ENCODE measurements around the gene NAA50.

Gene NAA50

DNA sequence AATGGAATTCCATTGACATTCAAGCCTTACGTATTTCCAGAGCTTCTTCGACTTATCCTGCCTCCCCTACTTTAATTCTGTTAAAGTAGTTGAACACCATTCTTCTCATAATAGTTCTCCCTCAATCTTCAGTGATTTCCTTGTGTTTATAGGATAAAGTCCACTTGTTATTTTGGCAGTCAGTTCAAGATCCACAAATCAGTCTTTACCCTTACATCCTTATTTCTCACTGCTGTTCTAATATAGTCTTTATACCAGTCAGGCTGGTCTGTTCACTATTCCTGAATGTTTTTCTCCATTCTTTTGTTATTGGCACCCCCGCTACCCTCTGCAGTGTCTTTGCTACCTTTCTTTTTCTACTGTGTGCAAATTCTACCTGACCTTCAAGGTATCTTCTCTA, 30.5 kb upstream of the NAA50 start:
- no peak for DNase-seq
- H4K5ac ChIP-seq (ENCODE audit: low read length): no peak overlapping the region
- H3K27ac ChIP-seq (ENCODE audit: low read depth, low read length): no peak overlapping the region
- H3K9ac ChIP-seq (ENCODE audit: low read length): no peak overlapping the region
- no peaks in the 10 kb centered on the region for H3K4me1 ChIP-seq (ENCODE audit: control insufficient read depth, low read depth, low read length)
- H3K23ac ChIP-seq (ENCODE audit: low read length): no peak overlapping the region
- no peak overlapping the region for H3K4ac ChIP-seq (ENCODE audit: low read depth, low read length)
- no peak overlapping the region for H2BK120ac ChIP-seq (ENCODE audit: low read depth, low read length)
- H3K4me3 ChIP-seq (ENCODE audit: low read length): no peak overlapping the region
- H3K79me1 ChIP-seq (ENCODE audit: low read length): no peaks in the 10 kb centered on the region
- no peak overlapping the region for H2AK5ac ChIP-seq (ENCODE audit: low read length)
- no peaks in the 10 kb centered on the region for H3K36me3 ChIP-seq (ENCODE audit: control insufficient read depth, insufficient read depth, low read length)
- H3K79me2 ChIP-seq (ENCODE audit: control insufficient read depth, insufficient read depth, low read length): no peaks in the 10 kb centered on the region
- WGBS (ENCODE audit: extremely low coverage, insufficient coverage, low lambda C conversion rate): no CpG with 5 or more reads among the region's 3 CpGs
- H3K4me2 ChIP-seq (ENCODE audit: low read length): no peak overlapping the region
- H4K8ac ChIP-seq (ENCODE audit: low read depth, low read length): no peak overlapping the region
- no peaks in the 10 kb centered on the region for H3K27me3 ChIP-seq (ENCODE audit: insufficient read depth, low read length, poor library complexity)
- no peak overlapping the region for H3K18ac ChIP-seq (ENCODE audit: low read length)
- no peak overlapping the region for H2BK15ac ChIP-seq (replicated peaks; ENCODE audit: low read depth)
- no peak overlapping the region for H2BK5ac ChIP-seq (ENCODE audit: low read length)
- no peak overlapping the region for H3K56ac ChIP-seq (ENCODE audit: low read length)

DNA sequence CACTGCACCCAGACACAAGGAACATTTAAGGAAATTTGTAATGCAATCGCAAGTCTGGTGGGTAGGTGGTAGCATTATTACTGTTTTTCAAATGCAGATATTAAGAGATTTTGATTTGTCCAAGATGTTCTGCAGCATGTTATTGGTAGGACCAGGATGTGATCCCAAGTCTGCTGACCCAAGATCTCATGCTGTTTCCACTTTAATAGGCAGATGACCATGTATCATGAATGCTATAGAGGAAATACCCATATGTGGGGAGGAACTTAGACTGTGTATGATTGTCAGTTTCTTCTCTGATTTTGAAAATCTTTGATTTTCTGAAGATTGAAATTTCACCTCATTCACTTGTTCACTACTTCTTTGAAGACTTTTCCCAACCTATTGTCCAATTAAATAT, 29.5 kb upstream of the NAA50 start:
- Histone ChIP-seq H3K4me1 (ENCODE audit: control insufficient read depth, low read depth, low read length) (no peaks in the 10 kb centered on the region), H3K4ac (ENCODE audit: low read depth, low read length) (no peak overlapping the region), H4K8ac (ENCODE audit: low read depth, low read length) (no peak overlapping the region), H3K79me2 (ENCODE audit: control insufficient read depth, insufficient read depth, low read length) (no peaks in the 10 kb centered on the region), H3K9ac (ENCODE audit: low read length) (no peak overlapping the region), H3K23ac (ENCODE audit: low read length) (no peak overlapping the region), H3K27me3 (ENCODE audit: insufficient read depth, low read length, poor library complexity) (no peaks in the 10 kb centered on the region), H4K5ac (ENCODE audit: low read length) (no peak overlapping the region), H3K4me2 (ENCODE audit: low read length) (no peak overlapping the region), H2BK120ac (ENCODE audit: low read depth, low read length) (no peak overlapping the region), H3K56ac (ENCODE audit: low read length) (no peak overlapping the region), H3K27ac (ENCODE audit: low read depth, low read length) (no peak overlapping the region), H3K18ac (ENCODE audit: low read length) (no peak overlapping the region), H2AK5ac (ENCODE audit: low read length) (no peak overlapping the region), H3K36me3 (ENCODE audit: control insufficient read depth, insufficient read depth, low read length) (no peaks in the 10 kb centered on the region), H3K4me3 (ENCODE audit: low read length) (no peak overlapping the region), H2BK15ac (replicated peaks; ENCODE audit: low read depth) (no peak overlapping the region), H3K79me1 (ENCODE audit: low read length) (no peaks in the 10 kb centered on the region), H2BK5ac (ENCODE audit: low read length) (no peak overlapping the region)
- no CpG with 5 or more reads among the region's 1 CpG for WGBS (ENCODE audit: extremely low coverage, insufficient coverage, low lambda C conversion rate)
- no peak for DNase-seq

- DNase-seq: no peak
- H3K23ac ChIP-seq (ENCODE audit: low read length): no peak overlapping the region
- H3K36me3 ChIP-seq (ENCODE audit: control insufficient read depth, insufficient read depth, low read length): no peaks in the 10 kb centered on the region
- H2BK15ac ChIP-seq (replicated peaks; ENCODE audit: low read depth): no peak overlapping the region
- H3K27me3 ChIP-seq (ENCODE audit: insufficient read depth, low read length, poor library complexity): no peaks in the 10 kb centered on the region
- no peak overlapping the region for H3K27ac ChIP-seq (ENCODE audit: low read depth, low read length)
- no peaks in the 10 kb centered on the region for H3K79me2 ChIP-seq (ENCODE audit: control insufficient read depth, insufficient read depth, low read length)
- H3K56ac ChIP-seq (ENCODE audit: low read length): no peak overlapping the region
- no peak overlapping the region for H2BK120ac ChIP-seq (ENCODE audit: low read depth, low read length)
- H2AK5ac ChIP-seq (ENCODE audit: low read length): no peak overlapping the region
- H2BK5ac ChIP-seq (ENCODE audit: low read length): no peak overlapping the region
- no CpG with 5 or more reads among the region's 3 CpGs for WGBS (ENCODE audit: extremely low coverage, insufficient coverage, low lambda C conversion rate)
- no peaks in the 10 kb centered on the region for H3K4me1 ChIP-seq (ENCODE audit: control insufficient read depth, low read depth, low read length)
- no peaks in the 10 kb centered on the region for H3K79me1 ChIP-seq (ENCODE audit: low read length)
- H4K8ac ChIP-seq (ENCODE audit: low read depth, low read length): no peak overlapping the region
- no peak overlapping the region for H3K4me3 ChIP-seq (ENCODE audit: low read length)
- no peak overlapping the region for H3K18ac ChIP-seq (ENCODE audit: low read length)
- H3K4me2 ChIP-seq (ENCODE audit: low read length): no peak overlapping the region
- no peak overlapping the region for H3K9ac ChIP-seq (ENCODE audit: low read length)
- no peak overlapping the region for H3K4ac ChIP-seq (ENCODE audit: low read depth, low read length)
- H4K5ac ChIP-seq (ENCODE audit: low read length): no peak overlapping the region
Observed at GRCh38 chr3:113773381-113773780, 27.3 kb upstream of the NAA50 start.

- Histone ChIP-seq H3K9ac (ENCODE audit: low read length) (no peak overlapping the region), H3K36me3 (ENCODE audit: control insufficient read depth, insufficient read depth, low read length) (no peaks in the 10 kb centered on the region), H2BK5ac (ENCODE audit: low read length) (no peak overlapping the region), H3K4me3 (ENCODE audit: low read length) (no peak overlapping the region), H3K4me2 (ENCODE audit: low read length) (no peak overlapping the region), H3K23ac (ENCODE audit: low read length) (no peak overlapping the region), H3K27ac (ENCODE audit: low read depth, low read length) (no peak overlapping the region), H3K79me1 (ENCODE audit: low read length) (no peaks in the 10 kb centered on the region), H2BK15ac (replicated peaks; ENCODE audit: low read depth) (no peak overlapping the region), H4K8ac (ENCODE audit: low read depth, low read length) (no peak overlapping the region), H2BK120ac (ENCODE audit: low read depth, low read length) (no peak overlapping the region), H3K4ac (ENCODE audit: low read depth, low read length) (no peak overlapping the region), H3K18ac (ENCODE audit: low read length) (no peak overlapping the region), H3K4me1 (ENCODE audit: control insufficient read depth, low read depth, low read length) (no peaks in the 10 kb centered on the region), H3K56ac (ENCODE audit: low read length) (no peak overlapping the region), H2AK5ac (ENCODE audit: low read length) (no peak overlapping the region), H3K27me3 (ENCODE audit: insufficient read depth, low read length, poor library complexity) (no peaks in the 10 kb centered on the region), H4K5ac (ENCODE audit: low read length) (no peak overlapping the region), H3K79me2 (ENCODE audit: control insufficient read depth, insufficient read depth, low read length) (no peaks in the 10 kb centered on the region)
- DNase-seq: no peak
Observed at GRCh38 chr3:113771993-113772392, 25.9 kb upstream of the NAA50 start.

DNA sequence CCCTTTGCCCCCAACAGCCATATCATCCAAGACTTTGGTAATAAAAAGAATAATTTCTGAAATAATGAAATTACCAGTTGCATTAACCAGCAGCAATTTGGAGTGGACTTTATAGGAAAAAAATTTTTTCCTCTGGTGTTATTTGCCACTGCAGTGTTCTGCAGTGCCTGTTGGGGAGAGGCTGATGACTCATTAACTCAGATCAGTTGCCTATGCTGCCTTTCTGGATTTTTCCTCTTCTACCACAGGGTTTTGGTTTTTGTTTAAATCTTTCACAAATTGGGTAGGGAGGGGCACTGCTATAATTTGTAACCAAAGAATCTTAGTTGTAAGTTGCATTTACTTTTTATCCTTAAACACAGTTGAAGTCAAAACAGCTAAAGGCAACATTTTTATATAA, 23.5 kb upstream of the NAA50 start:
- H4K8ac ChIP-seq (ENCODE audit: low read depth, low read length): no peak overlapping the region
- H3K56ac ChIP-seq (ENCODE audit: low read length): no peak overlapping the region
- no peak overlapping the region for H2BK15ac ChIP-seq (replicated peaks; ENCODE audit: low read depth)
- H3K36me3 ChIP-seq (ENCODE audit: control insufficient read depth, insufficient read depth, low read length): no peaks in the 10 kb centered on the region
- no peaks in the 10 kb centered on the region for H3K79me1 ChIP-seq (ENCODE audit: low read length)
- H2BK120ac ChIP-seq (ENCODE audit: low read depth, low read length): no peak overlapping the region
- no peak overlapping the region for H3K18ac ChIP-seq (ENCODE audit: low read length)
- no peak overlapping the region for H4K5ac ChIP-seq (ENCODE audit: low read length)
- no peak overlapping the region for H3K23ac ChIP-seq (ENCODE audit: low read length)
- H3K79me2 ChIP-seq (ENCODE audit: control insufficient read depth, insufficient read depth, low read length): no peaks in the 10 kb centered on the region
- no peak overlapping the region for H3K4me2 ChIP-seq (ENCODE audit: low read length)
- H3K4me3 ChIP-seq (ENCODE audit: low read length): no peak overlapping the region
- H3K4me1 ChIP-seq (ENCODE audit: control insufficient read depth, low read depth, low read length): no peaks in the 10 kb centered on the region
- no peak overlapping the region for H3K27ac ChIP-seq (ENCODE audit: low read depth, low read length)
- no peak overlapping the region for H2BK5ac ChIP-seq (ENCODE audit: low read length)
- H3K27me3 ChIP-seq (ENCODE audit: insufficient read depth, low read length, poor library complexity): no peaks in the 10 kb centered on the region
- H3K4ac ChIP-seq (ENCODE audit: low read depth, low read length): no peak overlapping the region
- H3K9ac ChIP-seq (ENCODE audit: low read length): no peak overlapping the region
- no peak for DNase-seq
- no peak overlapping the region for H2AK5ac ChIP-seq (ENCODE audit: low read length)

GRCh38 chr3:113764698-113765097, 18.6 kb upstream of the NAA50 start:
- H3K36me3 ChIP-seq (ENCODE audit: control insufficient read depth, insufficient read depth, low read length): no peaks in the 10 kb centered on the region

More at GRCh38 chr3:113764698-113765097, 18.6 kb upstream of the NAA50 start:
- Histone ChIP-seq H3K9ac (ENCODE audit: low read length) (no peak overlapping the region), H4K8ac (ENCODE audit: low read depth, low read length) (no peak overlapping the region), H3K4me2 (ENCODE audit: low read length) (no peak overlapping the region), H3K56ac (ENCODE audit: low read length) (no peak overlapping the region), H3K79me2 (ENCODE audit: control insufficient read depth, insufficient read depth, low read length) (no peaks in the 10 kb centered on the region), H3K18ac (ENCODE audit: low read length) (no peak overlapping the region), H3K4me1 (ENCODE audit: control insufficient read depth, low read depth, low read length) (no peaks in the 10 kb centered on the region), H3K27me3 (ENCODE audit: insufficient read depth, low read length, poor library complexity) (no peaks in the 10 kb centered on the region), H3K27ac (ENCODE audit: low read depth, low read length) (no peak overlapping the region), H4K5ac (ENCODE audit: low read length) (no peak overlapping the region), H3K79me1 (ENCODE audit: low read length) (no peaks in the 10 kb centered on the region), H3K4me3 (ENCODE audit: low read length) (no peak overlapping the region), H2BK120ac (ENCODE audit: low read depth, low read length) (no peak overlapping the region), H3K4ac (ENCODE audit: low read depth, low read length) (no peak overlapping the region), H2BK5ac (ENCODE audit: low read length) (no peak overlapping the region), H2AK5ac (ENCODE audit: low read length) (no peak overlapping the region), H3K23ac (ENCODE audit: low read length) (no peak overlapping the region), H2BK15ac (replicated peaks; ENCODE audit: low read depth) (no peak overlapping the region)
- no CpG with 5 or more reads among the region's 2 CpGs for WGBS (ENCODE audit: extremely low coverage, insufficient coverage, low lambda C conversion rate)
- peak; percentile 50 for DNase-seq
